Neural progenitor cell (in vitro differentiated cells): Measurements from ENCODE around the gene AQP11. TPM values are rescaled to one million over a fixed set of nuclear protein-coding genes. Genes with fewer than 3 reads are reported as not detected.

Experiments used
- DNase-seq: peaks from one replicate; pipeline ENCODE4 v3.0.0-alpha.2; 2016; ENCODE audit warnings: low spot score
- H2AFZ ChIP-seq: fragments of 200-600 bp; sonication (generic); replicated peaks from 2 replicates; pipeline ENCODE4 v1.6.1; 2016; ENCODE audit warnings: antibody characterized with exemption
- H3F3A ChIP-seq: fragments of 200-600 bp; sonication (generic); 2 replicates; pipeline ENCODE4 v1.6.1; 2016; ENCODE audit warnings: antibody characterized with exemption, low read depth
- H3K27ac ChIP-seq: fragments of 200-600 bp; sonication (generic); 2 replicates; pipeline ENCODE4 v1.5.1; 2016; ENCODE audit warnings: mild to moderate bottlenecking
- H3K27me3 ChIP-seq: fragments of 200-600 bp; sonication (generic); 2 replicates; pipeline ENCODE4 v1.6.1; 2016; ENCODE audit warnings: mild to moderate bottlenecking, moderate library complexity
- H3K36me3 ChIP-seq: fragments of 200-600 bp; sonication (generic); 2 replicates; pipeline ENCODE4 v1.5.1; 2016
- H3K4me1 ChIP-seq: fragments of 200-600 bp; sonication (generic); 2 replicates; pipeline ENCODE4 v1.6.1; 2016; ENCODE audit warnings: mixed run types
- H3K4me2 ChIP-seq: fragments of 200-600 bp; sonication (generic); 2 replicates; pipeline ENCODE4 v1.6.1; 2016
- H3K4me3 ChIP-seq: fragments of 200-600 bp; sonication (generic); 2 replicates; pipeline ENCODE4 v1.5.1; 2016
- H3K79me2 ChIP-seq: fragments of 200-600 bp; sonication (generic); 2 replicates; pipeline ENCODE4 v1.6.1; 2016; ENCODE audit warnings: low read depth
- H3K9ac ChIP-seq: fragments of 200-600 bp; sonication (generic); 2 replicates; pipeline ENCODE4 v1.6.1; 2016
- H3K9me3 ChIP-seq: fragments of 200-600 bp; sonication (generic); 2 replicates; pipeline ENCODE4 v1.5.1; 2016; ENCODE audit warnings: low read depth
- H4K20me1 ChIP-seq: fragments of 200-600 bp; sonication (generic); 2 replicates; pipeline ENCODE4 v1.6.1; 2016; ENCODE audit warnings: low read depth
- H3K27ac Mint-ChIP-seq: 3 replicates; pipeline ENCODE4 v1.8.0; 2021; ENCODE audit warnings: mixed read lengths
- H3K27me3 Mint-ChIP-seq: 2 replicates; pipeline ENCODE4 v1.8.0; 2022; ENCODE audit warnings: low read depth, mild to moderate bottlenecking, inconsistent platforms, moderate library complexity, mixed read lengths; ENCODE audit not compliant: insufficient read depth
- H3K36me3 Mint-ChIP-seq: 3 replicates; pipeline ENCODE4 v1.8.0; 2021; ENCODE audit warnings: mixed read lengths
- H3K4me1 Mint-ChIP-seq: 3 replicates; pipeline ENCODE4 v1.8.0; 2021; ENCODE audit warnings: mixed read lengths
- H3K4me3 Mint-ChIP-seq: 3 replicates; pipeline ENCODE4 v1.8.0; 2021; ENCODE audit warnings: mild to moderate bottlenecking, moderate library complexity, mixed read lengths
- H3K9me3 Mint-ChIP-seq: 3 replicates; pipeline ENCODE4 v1.8.0; 2020; ENCODE audit warnings: mixed read lengths
- EZH2 ChIP-seq: fragments of 200-600 bp; sonication (generic); IDR thresholded peaks from 2 replicates; pipeline ENCODE4 v1.6.1; 2017; ENCODE audit warnings: antibody characterized with exemption, mild to moderate bottlenecking, moderate library complexity
- EZH2phosphoT487 ChIP-seq: fragments of 200-600 bp; sonication (generic); IDR thresholded peaks from 2 replicates; pipeline ENCODE4 v1.6.1; 2017; ENCODE audit warnings: antibody characterized with exemption
- small RNA-seq: library from RNA; depleted of rRNA; stranded (forward); fragments of <200 nt; gene quantifications from one replicate; pipeline ENCODE3, GENCODE V24; 2015
- total RNA-seq: library from RNA; depleted of rRNA; stranded (reverse); fragments of >200 nt; gene quantifications from 2 replicates; pipeline ENCODE4 v1.2.3, GENCODE V29; 2015; ENCODE audit warnings: low replicate concordance
- TF ChIP-seq, protein P1 (sequence below): fragments of 200-600 bp; sonication (generic); IDR thresholded peaks from 2 replicates; pipeline ENCODE4 v1.5.1; 2017; ENCODE audit warnings: antibody characterized with exemption, mild to moderate bottlenecking

Gene AQP11
- total RNA-seq, 1 donor from 2014 or later: 0.24 TPM

DNA sequence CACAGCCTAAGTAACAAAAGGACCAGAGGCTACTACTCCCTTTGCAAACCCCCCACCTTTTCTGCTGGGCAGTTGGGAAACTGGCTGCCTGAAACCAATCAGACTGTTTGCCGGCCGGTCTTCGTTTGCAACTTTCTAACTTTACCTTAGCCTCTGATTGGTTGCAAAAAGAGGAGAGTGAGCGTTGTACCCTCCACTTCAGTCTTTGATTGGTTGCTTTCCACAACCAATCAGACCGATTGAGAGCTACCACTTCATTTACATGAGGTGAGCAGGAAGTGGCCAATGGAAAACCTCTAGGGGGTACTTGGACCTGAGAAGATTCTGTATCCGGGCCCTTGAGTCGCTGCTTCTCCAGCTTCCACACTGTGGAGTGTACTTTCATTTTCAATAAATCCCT, 66.6 kb downstream of the AQP11 start:
- no peak overlapping the region for H3K4me2 ChIP-seq
- H3K9me3 ChIP-seq: no peaks in the 10 kb centered on the region
- H3K4me1 Mint-ChIP-seq: no peaks in the 10 kb centered on the region
- no peak overlapping the region for H3K4me3 ChIP-seq
- TF ChIP-seq EZH2phosphoT487: no peak
- TF ChIP-seq, protein P1, sequence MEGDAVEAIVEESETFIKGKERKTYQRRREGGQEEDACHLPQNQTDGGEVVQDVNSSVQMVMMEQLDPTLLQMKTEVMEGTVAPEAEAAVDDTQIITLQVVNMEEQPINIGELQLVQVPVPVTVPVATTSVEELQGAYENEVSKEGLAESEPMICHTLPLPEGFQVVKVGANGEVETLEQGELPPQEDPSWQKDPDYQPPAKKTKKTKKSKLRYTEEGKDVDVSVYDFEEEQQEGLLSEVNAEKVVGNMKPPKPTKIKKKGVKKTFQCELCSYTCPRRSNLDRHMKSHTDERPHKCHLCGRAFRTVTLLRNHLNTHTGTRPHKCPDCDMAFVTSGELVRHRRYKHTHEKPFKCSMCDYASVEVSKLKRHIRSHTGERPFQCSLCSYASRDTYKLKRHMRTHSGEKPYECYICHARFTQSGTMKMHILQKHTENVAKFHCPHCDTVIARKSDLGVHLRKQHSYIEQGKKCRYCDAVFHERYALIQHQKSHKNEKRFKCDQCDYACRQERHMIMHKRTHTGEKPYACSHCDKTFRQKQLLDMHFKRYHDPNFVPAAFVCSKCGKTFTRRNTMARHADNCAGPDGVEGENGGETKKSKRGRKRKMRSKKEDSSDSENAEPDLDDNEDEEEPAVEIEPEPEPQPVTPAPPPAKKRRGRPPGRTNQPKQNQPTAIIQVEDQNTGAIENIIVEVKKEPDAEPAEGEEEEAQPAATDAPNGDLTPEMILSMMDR: no peak
- TF ChIP-seq EZH2: no peak
- no peak overlapping the region for H3K27ac ChIP-seq
- no peaks in the 10 kb centered on the region for H3K36me3 Mint-ChIP-seq
- no peak overlapping the region for H3K9ac ChIP-seq
- no peaks in the 10 kb centered on the region for H3K36me3 ChIP-seq
- no peaks in the 10 kb centered on the region for H3K79me2 ChIP-seq
- no peaks in the 10 kb centered on the region for H3K4me1 ChIP-seq
- no peaks in the 10 kb centered on the region for H3K27me3 ChIP-seq
- no peak overlapping the region for H3K4me3 Mint-ChIP-seq
- no peaks in the 10 kb centered on the region for H3F3A ChIP-seq
- H4K20me1 ChIP-seq: no peaks in the 10 kb centered on the region
- no peak for DNase-seq
- no peaks in the 10 kb centered on the region for H3K9me3 Mint-ChIP-seq
- H2AFZ ChIP-seq: no peak overlapping the region
- no peaks in the 10 kb centered on the region for H3K27me3 Mint-ChIP-seq
- no peak overlapping the region for H3K27ac Mint-ChIP-seq

DNA sequence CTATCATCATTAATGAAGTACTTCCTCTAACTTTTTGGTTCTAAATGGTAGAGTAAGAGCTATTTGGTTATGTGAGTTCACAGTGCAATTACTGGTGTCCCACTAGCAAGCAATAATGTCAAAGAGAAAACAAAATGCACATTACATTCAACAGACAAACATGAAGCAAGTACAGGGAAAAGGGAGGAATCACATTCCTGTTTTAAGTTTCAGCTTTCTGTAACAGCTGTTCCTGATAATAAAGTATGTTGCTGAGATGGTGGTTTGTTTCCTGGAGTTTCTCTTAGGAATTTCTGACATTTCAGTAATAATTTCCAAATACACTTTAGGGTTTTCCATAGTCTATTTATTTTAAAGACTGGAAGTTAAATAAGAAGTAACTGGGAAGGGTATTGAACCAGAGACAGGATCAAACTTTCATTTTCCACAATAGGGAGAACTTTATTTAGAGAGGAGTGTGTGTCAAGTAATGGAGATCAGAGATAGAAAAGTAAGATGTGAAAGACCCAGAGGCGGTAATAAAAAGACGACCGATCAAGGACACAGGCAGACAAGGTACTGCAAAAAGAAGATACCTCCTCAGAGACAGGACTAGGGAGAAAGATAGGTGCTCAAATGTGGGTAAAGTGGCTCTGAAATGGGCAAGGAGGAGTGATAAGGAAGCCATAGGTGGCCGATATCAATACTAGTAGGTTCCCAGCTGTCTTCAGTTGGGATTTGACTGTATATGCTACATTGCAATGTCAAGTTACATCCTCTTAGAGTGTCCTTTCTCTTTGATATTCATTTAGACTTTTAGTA, 68.7 kb downstream of the AQP11 start:
- no peak overlapping the region for H3K27ac Mint-ChIP-seq
- no peaks in the 10 kb centered on the region for H3K9me3 ChIP-seq
- H3K4me1 ChIP-seq: no peaks in the 10 kb centered on the region
- no peaks in the 10 kb centered on the region for H3F3A ChIP-seq
- no peaks in the 10 kb centered on the region for H3K27me3 Mint-ChIP-seq
- H2AFZ ChIP-seq: no peak overlapping the region
- no peaks in the 10 kb centered on the region for H3K36me3 Mint-ChIP-seq
- no peaks in the 10 kb centered on the region for H3K4me1 Mint-ChIP-seq
- no peak overlapping the region for H3K27ac ChIP-seq
- no peaks in the 10 kb centered on the region for H3K36me3 ChIP-seq
- TF ChIP-seq EZH2phosphoT487: no peak
- no peak for TF ChIP-seq EZH2
- TF ChIP-seq, protein P1: no peak
- no peak overlapping the region for H3K4me3 ChIP-seq
- no peak overlapping the region for H3K4me3 Mint-ChIP-seq
- no peaks in the 10 kb centered on the region for H3K79me2 ChIP-seq
- no peak for DNase-seq
- H3K9me3 Mint-ChIP-seq: no peaks in the 10 kb centered on the region
- H3K4me2 ChIP-seq: no peak overlapping the region
- H4K20me1 ChIP-seq: no peaks in the 10 kb centered on the region
- no peaks in the 10 kb centered on the region for H3K27me3 ChIP-seq
- H3K9ac ChIP-seq: no peak overlapping the region

Small RNAs within 50 kb of the gene (small RNA-seq; reads per million reads assigned to genes)
- gene RNU7-59P: not detected

Other genes starting within 250 kb of the AQP11 start
- 44.8 and 52.1 TPM in 2 replicates for gene PAK1, start 115.9 kb upstream of the AQP11 start, total RNA-seq
- 284 and 413 TPM in 2 replicates for gene CLNS1A, start 47.8 kb downstream of the AQP11 start, total RNA-seq
- 84.0 and 106 TPM in 2 replicates for gene RSF1, start 230.8 kb downstream of the AQP11 start, total RNA-seq
- gene AAMDC, start 231.2 kb downstream of the AQP11 start, total RNA-seq: 16.4 and 25.2 TPM in 2 replicates